Epithelial cell of proximal tubule (primary cell): ENCODE data around the gene CRYAA. TPM values are rescaled to one million over a fixed set of nuclear protein-coding genes. Genes with fewer than 3 reads are reported as not detected.
"Not testable (repeated sequence)": the region's sequence is repeated elsewhere in the genome, so short reads cannot be mapped to it uniquely, and the experiment has no call there.

Source experiments
- DNase-seq: peaks from one replicate; pipeline ENCODE4 v3.0.0-alpha.2; 2011; ENCODE audit warnings: low read depth
- H3K4me3 ChIP-seq: 2 replicates; pipeline ENCODE4 v1.5.1; 2011; ENCODE audit warnings: low read depth, mild to moderate bottlenecking, low read length
- CTCF ChIP-seq: conservative IDR thresholded peaks from 2 replicates; pipeline ENCODE4 v1.5.1; 2012; ENCODE audit warnings: low read depth, mild to moderate bottlenecking, low read length
- total RNA-seq: library from RNA; depleted of rRNA; stranded (reverse); fragments of >200 nt; gene quantifications from 2 replicates; pipeline ENCODE4 v1.2.3, GENCODE V29; 2015

The CRYAA gene
- total RNA-seq, 1 donor from 2014 or later: not detected

GRCh38 chr21:43174998-43175397 is 6.2 kb downstream of the CRYAA start:
- not testable (repeated sequence) for DNase-seq, H3K4me3 ChIP-seq

- H3K4me3 ChIP-seq, DNase-seq: not testable (repeated sequence)
These were observed 7.8 kb downstream of the CRYAA start for GRCh38 chr21:43176621-43177020.

GRCh38 chr21:43177043-43177906 is 8.5 kb downstream of the CRYAA start:
- not testable (repeated sequence) for DNase-seq, H3K4me3 ChIP-seq

- not testable (repeated sequence) for DNase-seq, H3K4me3 ChIP-seq
These were observed 9.5 kb downstream of the CRYAA start for GRCh38 chr21:43178175-43178826.

GRCh38 chr21:43181033-43181432 is 12.2 kb downstream of the CRYAA start:
- DNase-seq, H3K4me3 ChIP-seq: not testable (repeated sequence)

GRCh38 chr21:43187268-43187667 is 18.5 kb downstream of the CRYAA start:
- not testable (repeated sequence) for H3K4me3 ChIP-seq, DNase-seq

GRCh38 chr21:43187715-43188114 is 18.9 kb downstream of the CRYAA start:
- H3K4me3 ChIP-seq: no peak overlapping the region
- no peak for DNase-seq
- TF ChIP-seq CTCF: no peak

GRCh38 chr21:43188181-43188580 is 19.4 kb downstream of the CRYAA start:
- no peak overlapping the region for H3K4me3 ChIP-seq
- TF ChIP-seq CTCF: no peak
- no peak for DNase-seq

GRCh38 chr21:43188592-43189210 is 19.9 kb downstream of the CRYAA start:
- no peak for DNase-seq

More at GRCh38 chr21:43188592-43189210, 19.9 kb downstream of the CRYAA start:
- H3K4me3 ChIP-seq: no peak overlapping the region
- no peak for TF ChIP-seq CTCF
